ENCODE results near the gene TST. TPM values are rescaled to one million over a fixed set of nuclear protein-coding genes. Genes with fewer than 3 reads are reported as not detected.

TST gene
- total and polyA plus RNA-seq, 10 of the 15 experiments (the other 5 are each of a cell fraction or from before 2014, with no cell fraction given) = 2.4 to 24.6 (median 10.4) TPM

DNA sequence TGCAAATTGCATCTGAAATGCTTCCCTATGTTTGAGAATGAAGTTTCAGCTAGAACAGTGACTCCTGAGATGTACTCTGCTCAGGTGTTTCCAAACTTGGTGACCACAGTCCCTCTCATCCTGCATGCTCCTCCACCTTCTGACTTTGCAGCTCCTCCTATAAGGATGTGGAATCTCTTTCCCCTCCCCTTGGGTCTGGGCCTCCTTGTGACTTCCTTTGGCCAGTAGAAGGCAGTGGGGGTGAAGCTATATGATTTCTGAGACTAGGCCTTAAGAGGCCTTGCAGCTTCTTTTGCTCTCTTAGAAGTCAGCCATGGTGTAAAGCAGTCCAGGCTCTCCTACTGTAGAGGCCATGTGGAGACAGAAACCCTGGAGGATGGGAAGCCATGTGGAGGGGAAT, 55.1 kb downstream of the TST start (continued):
- TF ChIP-seq ZNF24 (IDR thresholded peaks at IDR 0.05) = no peak
- TF ChIP-seq FOXM1 (IDR thresholded peaks at IDR 0.05; ENCODE audit: low read depth, low read length) = no peak
- no peak for TF ChIP-seq SP1 (IDR thresholded peaks at IDR 0.05; ENCODE audit: low read depth, low read length)
- no peak for TF ChIP-seq SPI1 (IDR thresholded peaks at IDR 0.05; ENCODE audit: borderline replicate concordance, insufficient read depth, low read depth, low read length)
- no peak for TF ChIP-seq HDAC2 (IDR thresholded peaks at IDR 0.05)

GRCh38 chr22:36963302-36963701, 55.9 kb downstream of the TST start:
- Histone ChIP-seq H3K4me2 (ENCODE audit: control insufficient read depth, insufficient read depth) (no peak overlapping the region), H4K20me1 (ENCODE audit: control insufficient read depth, insufficient read depth) (no peaks in the 10 kb centered on the region), H2AFZ (ENCODE audit: control insufficient read depth, low read depth, low read length) (no peak overlapping the region), H3K27ac (ENCODE audit: control insufficient read depth, insufficient read depth) (no peak overlapping the region), H3K9me3 (replicated peaks; ENCODE audit: control insufficient read depth, insufficient read depth, low read length) (peaks cover 1% of the 10 kb centered on the region; the same call in 2 of the 3 replicates), H3K4me1 (ENCODE audit: control insufficient read depth, insufficient read depth, low read length) (no peaks in the 10 kb centered on the region), H3K9ac (ENCODE audit: control insufficient read depth, insufficient read depth, low read length) (no peak overlapping the region), H3K79me2 (ENCODE audit: control insufficient read depth, insufficient read depth, low read length) (no peaks in the 10 kb centered on the region), H3K36me3 (ENCODE audit: control insufficient read depth in 2 of 2, insufficient read depth in 2 of 2, low read length in 1 of 2) (no peaks in the 10 kb centered on the region), H3K27me3 (replicated peaks in 1 of 2; ENCODE audit: control insufficient read depth in 2 of 2, insufficient read depth in 2 of 2, low read length in 1 of 2) (peaks cover 0 to 3% of the 10 kb centered on the region in 2 experiments; a peak in 2 of 4 replicates), H3K4me3 (no peak overlapping the region)
- RAD21 ChIA-PET (ENCODE audit: unreplicated experiment) = interaction anchor here (1.5 to 1.7 kb wide), 2 partner anchors 9 to 14 kb away, joined by 4 read pairs; no protein-coding TSS in a partner anchor
- SMC1A ChIA-PET (ENCODE audit: uncharacterized antibody, unreplicated experiment) = interaction anchor here (1.7 kb wide), 1 partner anchor 15 kb away, joined by 4 read pairs; no protein-coding TSS in a partner anchor
- intact Hi-C loops (cut with micrococcal nuclease; ENCODE audit: unreplicated experiment) (no loop called here), in situ Hi-C loops (cut with MboI) (no loop called here)
- WGBS (ENCODE audit: insufficient coverage, insufficient replicate concordance, low lambda C conversion rate, missing lambda C conversion rate) = 21% methylated on average over 2 of the region's 2 CpGs
- no peak for FAIRE-seq
- ATAC-seq = no peak
- no peak for DNase-seq (ENCODE audit: low read depth, low spot score)
- POLR2A ChIA-PET = interaction anchor here (0.6 kb wide), 1 partner anchor 255 kb away, joined by 4 read pairs; no protein-coding TSS in a partner anchor
- BruUV-seq (replicated peaks) = no TSS peak
- no peak for TF ChIP-seq CBX5 (IDR thresholded peaks at IDR 0.05; ENCODE audit: low read depth)
- TF ChIP-seq CBX3 (IDR thresholded peaks at IDR 0.05; ENCODE audit: borderline replicate concordance, low read depth) = no peak
- TF ChIP-seq ZNF592 (IDR thresholded peaks at IDR 0.05) = no peak
- TF ChIP-seq, protein P1, sequence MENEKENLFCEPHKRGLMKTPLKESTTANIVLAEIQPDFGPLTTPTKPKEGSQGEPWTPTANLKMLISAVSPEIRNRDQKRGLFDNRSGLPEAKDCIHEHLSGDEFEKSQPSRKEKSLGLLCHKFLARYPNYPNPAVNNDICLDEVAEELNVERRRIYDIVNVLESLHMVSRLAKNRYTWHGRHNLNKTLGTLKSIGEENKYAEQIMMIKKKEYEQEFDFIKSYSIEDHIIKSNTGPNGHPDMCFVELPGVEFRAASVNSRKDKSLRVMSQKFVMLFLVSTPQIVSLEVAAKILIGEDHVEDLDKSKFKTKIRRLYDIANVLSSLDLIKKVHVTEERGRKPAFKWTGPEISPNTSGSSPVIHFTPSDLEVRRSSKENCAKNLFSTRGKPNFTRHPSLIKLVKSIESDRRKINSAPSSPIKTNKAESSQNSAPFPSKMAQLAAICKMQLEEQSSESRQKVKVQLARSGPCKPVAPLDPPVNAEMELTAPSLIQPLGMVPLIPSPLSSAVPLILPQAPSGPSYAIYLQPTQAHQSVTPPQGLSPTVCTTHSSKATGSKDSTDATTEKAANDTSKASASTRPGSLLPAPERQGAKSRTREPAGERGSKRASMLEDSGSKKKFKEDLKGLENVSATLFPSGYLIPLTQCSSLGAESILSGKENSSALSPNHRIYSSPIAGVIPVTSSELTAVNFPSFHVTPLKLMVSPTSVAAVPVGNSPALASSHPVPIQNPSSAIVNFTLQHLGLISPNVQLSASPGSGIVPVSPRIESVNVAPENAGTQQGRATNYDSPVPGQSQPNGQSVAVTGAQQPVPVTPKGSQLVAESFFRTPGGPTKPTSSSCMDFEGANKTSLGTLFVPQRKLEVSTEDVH (IDR thresholded peaks at IDR 0.05; ENCODE audit: low read depth, partially characterized antibody) = no peak
- TF ChIP-seq POU2F2 (IDR thresholded peaks at IDR 0.05; ENCODE audit: borderline replicate concordance, low read depth, low read length) = no peak
- no peak for TF ChIP-seq BRCA1 (IDR thresholded peaks at IDR 0.05; ENCODE audit: low read depth, low read length)
- TF ChIP-seq YY1 (IDR thresholded peaks at IDR 0.05; ENCODE audit: low read depth, low read length) = no peak
- CTCF ChIA-PET = interaction anchor here (1.2 to 6.4 kb wide), 5 partner anchors 9 to 107 kb away, joined by 3 to 51 read pairs (median 11); no protein-coding TSS in a partner anchor
